HG03175 (cell line): ENCODE measurements around the gene PRKCE.
"Not testable (repeated sequence)": the region's sequence is repeated elsewhere in the genome, so short reads cannot be mapped to it uniquely, and the experiment has no call there.

Experiments
- ATAC-seq: cut with Tn5 transposase; IDR thresholded peaks from one replicate; pipeline ENCODE4 v1.9.1; 2021; ENCODE audit warnings: mild to moderate bottlenecking, moderate library complexity; ENCODE audit not compliant: unreplicated experiment

The PRKCE gene

DNA sequence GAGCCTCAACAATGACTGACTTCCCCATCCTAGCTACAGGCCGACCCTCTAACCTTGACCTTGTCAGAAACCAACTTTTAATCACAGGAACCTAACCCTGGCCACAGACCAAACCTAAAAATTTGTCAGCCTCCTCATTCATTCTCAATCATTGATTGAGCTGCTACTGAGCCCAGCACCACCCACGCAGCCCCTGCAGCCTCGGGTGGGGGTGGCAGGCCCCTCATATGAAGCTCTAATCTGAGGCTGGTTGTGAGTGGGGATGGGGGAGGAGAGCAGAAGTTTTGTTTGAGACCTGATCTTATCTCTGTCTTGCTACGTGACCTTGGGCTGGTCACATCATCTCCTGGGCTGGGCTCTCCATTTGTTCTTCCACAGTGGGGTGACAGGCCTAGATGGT lies 546.2 kb downstream of the PRKCE start:
- ATAC-seq, result no peak

DNA sequence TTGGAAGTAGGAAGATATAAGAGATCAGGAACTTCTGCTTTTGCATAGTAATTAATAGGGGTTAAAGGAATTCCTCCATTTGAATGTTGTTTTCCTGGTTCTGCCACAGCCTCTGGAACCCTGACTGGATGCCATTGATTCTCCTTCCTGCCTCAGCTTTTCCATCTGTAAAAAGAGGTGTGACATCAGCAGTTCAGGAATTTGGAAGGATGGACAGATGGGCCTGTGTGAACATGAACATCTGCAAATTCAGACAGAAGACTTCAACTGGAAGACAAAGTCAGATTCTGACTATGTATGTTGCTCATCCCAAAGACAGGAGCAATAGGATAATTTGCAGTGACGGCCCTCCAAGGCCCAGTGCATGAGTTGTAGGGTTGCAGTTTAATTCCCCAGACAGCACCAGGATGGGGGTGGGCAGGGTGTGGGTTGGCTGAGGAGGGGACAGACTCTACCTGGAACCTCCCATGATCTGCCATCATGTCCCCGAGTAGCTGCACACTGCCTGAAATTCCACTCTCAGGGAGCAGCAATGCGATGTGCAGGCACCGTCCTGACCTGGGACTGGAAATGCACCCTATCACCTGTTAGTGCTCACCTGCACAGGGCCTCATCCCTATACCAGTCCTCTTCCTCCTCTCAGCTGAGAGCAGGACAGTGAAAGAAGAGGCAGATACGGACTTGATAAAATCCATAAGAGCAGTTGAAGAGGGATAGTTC lies 546.8 kb downstream of the PRKCE start:
- ATAC-seq, result no peak

DNA sequence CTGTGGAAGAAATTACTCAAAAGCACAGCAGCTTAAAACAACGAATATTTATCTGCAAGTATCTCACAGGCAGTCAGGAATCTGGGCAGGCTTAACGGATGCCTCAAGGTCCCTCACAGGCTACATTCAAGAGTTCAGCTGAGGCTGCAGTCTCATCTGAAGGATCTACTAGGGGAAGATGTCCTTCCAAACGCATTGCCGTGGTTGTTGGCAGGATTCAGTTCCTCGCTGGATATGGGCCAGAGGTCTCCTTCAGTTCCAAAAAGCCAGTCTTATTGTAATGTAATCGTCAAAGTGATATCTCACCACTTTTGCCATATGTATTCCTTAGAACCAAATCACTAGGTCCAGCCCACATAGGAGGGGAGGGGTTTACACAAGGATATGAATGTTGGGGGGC lies 547.5 kb downstream of the PRKCE start:
- no peak for ATAC-seq

DNA sequence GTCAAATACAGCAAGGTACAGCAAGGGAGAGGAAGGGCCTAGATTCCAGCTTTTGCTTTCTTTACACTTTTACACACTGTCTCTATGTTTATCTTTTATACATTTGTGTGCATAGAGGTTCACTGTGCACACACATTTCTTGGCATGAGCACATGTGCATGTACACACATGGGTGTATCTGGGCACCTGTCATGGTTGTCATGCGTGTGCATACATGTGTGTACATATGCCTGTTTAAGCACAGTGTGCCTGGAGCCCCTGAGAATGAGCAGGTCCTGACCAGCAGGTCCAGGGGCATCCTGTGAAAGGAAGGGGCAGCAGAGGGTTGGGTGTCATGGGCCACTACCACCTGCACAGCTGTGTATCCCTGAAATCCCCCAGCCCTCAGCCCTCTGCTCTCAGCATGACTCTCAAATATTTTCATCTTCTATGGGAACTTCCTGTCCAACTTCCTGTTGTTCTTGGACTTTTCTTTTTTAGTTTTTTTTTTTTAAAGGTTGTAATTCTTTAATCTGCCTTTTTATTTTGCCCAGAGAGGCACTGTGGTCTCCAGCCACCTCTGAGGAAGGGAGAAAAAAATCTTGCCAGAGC lies 548.7 kb downstream of the PRKCE start:
- ATAC-seq, result no peak

DNA sequence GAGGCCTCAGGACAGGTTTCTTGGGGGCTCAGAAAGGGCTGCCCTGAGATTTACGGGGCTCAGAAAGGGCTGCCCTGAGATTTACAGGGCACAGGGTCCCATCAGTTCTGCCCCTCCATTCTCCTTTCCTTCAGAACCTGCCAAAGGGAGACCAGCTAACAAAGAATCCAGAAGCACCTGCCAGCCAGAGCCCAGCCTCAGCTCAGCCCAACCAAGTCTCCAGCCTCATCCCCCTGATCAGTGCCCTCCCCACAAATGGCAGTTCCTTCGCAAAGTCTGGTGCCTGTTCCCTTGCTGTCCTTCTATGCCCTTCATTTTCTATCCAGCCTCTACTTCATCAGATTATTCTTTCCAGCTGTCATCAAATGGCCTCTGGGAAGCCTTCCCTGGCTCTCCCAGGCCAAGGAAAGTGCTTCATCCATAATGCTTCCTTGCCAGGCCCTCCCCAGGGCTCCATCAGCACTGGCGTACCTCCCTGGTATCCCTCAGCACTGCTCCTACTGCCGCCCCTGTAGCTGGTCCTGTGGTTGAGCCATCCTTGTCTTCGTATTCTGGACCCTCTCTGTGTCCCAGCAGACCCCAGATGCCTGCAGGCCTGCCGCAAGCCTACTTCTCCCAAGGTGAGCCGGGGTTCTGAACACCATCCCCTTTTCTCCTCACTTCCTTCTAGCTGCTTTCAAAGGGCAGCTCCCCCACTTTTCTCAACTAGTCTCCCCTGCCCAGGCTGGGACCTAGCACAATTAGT lies 549.6 kb downstream of the PRKCE start:
- no peak for ATAC-seq

DNA sequence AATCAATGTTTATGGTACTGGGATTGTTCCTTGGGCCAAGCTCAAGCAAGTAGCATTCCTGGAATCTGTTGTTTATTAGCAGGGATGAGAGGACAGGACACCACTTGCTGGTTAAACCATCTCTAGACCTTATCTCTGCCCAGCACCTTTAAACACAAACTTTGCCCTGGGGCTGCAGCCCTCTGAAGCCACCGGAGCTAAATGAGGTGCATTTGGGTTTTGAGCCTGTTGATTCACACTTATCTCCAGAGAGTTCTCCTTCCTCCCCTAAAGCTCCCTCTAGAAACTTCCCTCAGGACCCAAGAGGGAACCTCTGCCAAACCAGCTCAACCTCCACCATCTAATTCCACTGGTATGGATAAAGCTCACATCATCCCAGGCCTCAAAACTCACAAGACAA lies 551.0 kb downstream of the PRKCE start:
- ATAC-seq, result no peak

DNA sequence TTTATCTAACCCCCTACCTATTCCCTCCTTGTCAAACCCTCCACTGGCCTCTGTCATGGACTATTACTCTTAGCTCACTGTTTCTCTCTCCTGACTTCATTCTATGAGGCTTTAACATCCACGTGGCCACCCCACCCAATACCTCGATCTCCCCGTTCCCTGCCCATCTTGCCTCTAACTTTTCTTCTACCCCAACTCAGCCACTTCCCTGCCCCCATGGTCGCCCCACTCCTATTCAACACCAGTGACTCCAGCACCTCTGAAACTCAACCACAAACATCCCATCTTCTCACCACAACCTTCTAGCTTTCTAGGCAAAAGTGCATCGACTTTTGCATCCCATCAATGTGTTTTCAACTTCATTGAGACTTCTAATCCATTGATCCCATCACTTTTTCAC lies 551.5 kb downstream of the PRKCE start:
- ATAC-seq, result no peak

DNA sequence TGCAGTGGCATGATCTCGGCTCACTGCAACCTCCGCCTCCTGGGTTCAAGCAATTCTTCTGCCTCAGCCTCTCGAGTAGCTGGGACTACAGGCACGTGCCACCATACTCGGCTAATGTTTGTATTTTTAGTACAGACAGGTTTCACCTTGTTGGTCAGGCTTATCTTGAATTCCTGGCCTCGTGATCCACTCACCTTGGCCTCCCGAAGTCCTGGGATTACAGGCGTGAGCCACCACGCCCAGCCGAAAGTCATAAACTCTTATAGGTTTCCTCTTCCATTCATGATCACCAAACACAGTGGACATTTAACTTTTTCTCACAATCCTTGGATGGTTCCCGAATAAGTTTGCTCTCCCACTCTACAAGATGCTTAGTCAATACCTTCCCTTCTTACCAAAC lies 552.2 kb downstream of the PRKCE start:
- not testable (repeated sequence) for ATAC-seq

DNA sequence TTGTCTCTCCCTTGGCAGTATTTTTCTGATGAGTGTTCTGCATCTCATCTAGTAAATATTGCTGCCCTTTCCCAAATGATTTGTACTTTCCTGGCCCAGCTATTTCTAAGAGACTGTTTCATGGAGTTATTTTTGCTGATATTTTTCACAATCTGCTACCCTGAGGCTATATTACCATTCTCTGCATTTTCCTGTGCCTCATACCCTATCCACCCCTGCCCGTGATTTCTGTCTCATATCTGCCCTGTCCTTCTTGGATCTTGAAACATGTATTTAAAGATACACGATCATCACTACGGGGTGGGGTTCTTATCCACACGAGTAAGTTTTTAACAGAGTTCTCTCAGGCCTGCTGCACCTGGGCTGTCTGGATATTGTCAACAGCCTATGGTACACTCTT lies 556.1 kb downstream of the PRKCE start:
- no peak for ATAC-seq

DNA sequence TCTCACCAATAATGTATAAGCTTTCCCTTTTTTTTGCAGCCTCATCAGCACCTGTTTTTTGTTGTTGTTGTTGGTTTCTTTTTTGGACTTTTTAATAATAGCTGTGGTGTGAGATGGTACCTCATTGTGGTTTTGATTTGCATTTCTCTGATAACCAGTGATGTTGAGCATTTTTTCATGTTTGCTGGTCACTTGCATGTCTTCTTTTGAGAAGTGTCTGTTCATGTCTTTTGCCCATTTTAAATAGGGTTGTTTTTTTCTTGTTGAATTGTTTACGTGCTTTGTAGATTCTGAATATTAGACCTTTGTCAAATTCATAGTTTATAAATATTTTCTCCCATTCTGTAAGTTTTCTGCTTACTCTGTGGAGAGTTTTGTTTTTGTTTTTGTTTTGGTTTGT lies 557.3 kb downstream of the PRKCE start:
- ATAC-seq, result no peak

DNA sequence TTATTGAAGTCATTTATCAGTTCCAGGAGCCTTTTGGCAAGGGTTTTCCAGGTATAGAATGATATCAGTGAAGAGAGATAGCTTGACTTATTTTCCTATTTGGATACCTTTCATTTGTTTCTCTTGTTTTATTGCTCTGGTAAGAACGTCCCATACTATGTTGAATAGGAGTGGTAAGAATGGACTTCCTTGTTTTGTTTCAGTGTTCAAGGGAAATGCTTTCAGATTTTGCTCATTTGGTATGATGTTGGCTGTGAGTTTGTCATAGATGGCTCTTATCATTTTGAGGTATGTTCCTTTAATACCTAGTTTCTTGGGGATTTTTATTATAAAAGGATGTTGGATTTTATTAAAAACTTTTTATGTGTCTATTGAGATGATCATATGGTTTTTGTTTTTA lies 558.6 kb downstream of the PRKCE start:
- ATAC-seq, result no peak

DNA sequence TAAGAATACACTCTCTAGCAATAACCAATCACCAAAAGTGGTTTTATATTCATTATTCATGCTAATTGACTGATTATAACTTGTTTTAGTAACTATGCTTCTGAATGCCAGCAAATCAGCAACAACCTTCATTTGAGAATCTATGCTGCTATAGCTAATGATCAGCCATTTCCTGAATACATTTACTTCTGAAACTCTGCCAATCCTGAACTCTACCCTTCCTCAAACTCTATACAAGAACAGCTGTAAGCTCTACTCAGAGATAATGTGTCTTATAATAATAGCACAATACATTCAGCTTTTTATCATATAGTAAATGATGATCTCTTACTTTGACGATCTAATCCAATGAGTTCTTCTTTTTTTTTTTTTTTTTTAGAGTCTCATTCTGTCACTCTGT lies 560.0 kb downstream of the PRKCE start:
- ATAC-seq, result no peak

DNA sequence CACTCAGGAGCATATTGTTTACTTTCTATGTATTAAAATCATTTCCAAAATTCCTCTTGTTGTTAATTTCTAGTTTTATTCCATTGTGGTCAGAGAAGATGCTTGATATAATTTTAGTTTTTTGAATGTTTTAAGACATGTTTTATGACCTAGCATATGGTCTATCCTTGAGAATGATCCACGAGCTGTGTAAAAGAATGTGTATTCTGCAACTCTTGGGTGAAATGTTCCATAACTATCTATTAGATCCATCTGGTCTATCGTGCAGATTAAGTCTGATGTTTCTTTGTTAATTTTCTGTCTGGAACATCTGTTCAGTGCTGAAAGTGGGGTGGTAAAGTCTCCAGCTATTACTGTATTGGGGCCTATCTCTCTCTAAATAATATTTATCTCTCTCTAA lies 562.4 kb downstream of the PRKCE start:
- ATAC-seq, result no peak

DNA sequence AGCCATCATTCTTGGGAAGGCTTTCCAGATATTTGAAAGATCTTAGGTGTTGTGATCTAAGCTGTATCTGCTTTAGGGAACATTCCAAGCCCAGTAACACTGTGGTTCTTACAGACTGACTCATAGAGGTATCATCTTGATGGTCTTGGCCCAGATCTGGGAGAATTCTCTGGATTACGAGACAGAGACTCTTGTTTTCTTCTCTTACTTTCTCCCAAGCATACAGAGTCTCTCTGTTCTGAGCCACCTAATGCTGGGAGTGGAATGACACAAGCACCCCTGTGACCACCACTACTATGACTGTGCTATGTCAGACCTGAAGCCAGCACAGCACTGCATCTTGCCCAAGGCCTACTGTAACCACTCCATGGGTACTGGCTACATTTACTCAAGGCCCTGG lies 564.7 kb downstream of the PRKCE start:
- no peak for ATAC-seq

DNA sequence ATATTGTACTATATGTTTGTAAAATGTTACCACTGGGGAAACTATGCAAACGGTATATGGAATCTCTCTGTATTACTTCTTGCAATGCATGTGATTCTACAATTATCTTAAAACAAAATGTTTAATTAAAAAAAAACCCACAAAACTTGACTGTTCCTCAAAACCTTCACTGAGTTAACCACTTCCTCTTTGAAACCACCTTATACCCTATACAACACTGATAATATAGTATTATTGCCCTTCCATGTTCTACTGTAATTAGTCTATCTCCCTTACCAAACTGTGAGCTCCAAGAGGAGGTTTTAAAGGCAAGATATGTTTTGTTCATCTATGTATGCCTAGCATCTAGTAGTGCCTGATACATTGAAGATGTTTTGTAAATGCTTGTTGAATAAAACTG lies 572.0 kb downstream of the PRKCE start:
- not testable (repeated sequence) for ATAC-seq

DNA sequence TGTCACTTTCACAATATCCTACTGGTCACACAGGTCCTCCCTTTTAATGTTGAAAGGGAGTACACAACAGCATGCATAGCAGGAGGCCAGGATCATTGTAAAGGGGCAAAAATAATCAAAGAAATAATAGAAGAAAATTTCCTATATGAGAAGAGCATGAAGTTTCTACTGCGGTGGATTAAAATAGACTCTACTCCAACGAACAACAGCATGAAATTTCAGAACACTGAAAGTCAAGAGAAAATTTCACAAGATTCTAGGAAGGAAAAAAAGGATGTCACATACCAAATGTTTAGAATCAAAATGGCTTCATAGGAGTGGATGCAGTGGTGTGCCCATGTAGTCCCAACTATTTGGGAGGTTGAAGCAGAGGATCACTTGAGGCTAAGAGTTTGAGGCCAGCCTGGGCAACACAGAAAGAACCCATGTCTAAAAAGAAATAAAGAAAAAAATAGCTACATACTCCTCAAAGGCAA lies 573.7 kb downstream of the PRKCE start:
- no peak for ATAC-seq

DNA sequence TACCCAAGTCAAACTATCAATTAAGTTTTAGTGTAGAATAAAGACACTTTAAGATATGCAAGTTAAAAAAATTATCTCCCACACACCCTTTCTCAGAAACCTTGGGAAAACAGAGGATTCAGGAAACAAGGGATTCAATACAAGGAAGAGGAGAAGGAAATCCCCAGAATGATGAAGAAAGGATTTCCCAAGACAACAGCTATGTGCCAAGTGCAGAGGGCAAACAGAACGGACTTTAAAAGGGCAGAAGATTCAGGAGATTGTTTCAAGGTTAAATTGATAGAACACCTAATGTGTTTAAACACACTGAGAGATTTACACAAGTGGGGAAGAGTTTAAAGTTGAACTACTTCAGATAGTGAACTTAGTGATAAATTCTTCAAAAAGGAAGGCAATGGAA lies 574.3 kb downstream of the PRKCE start:
- ATAC-seq, result no peak

DNA sequence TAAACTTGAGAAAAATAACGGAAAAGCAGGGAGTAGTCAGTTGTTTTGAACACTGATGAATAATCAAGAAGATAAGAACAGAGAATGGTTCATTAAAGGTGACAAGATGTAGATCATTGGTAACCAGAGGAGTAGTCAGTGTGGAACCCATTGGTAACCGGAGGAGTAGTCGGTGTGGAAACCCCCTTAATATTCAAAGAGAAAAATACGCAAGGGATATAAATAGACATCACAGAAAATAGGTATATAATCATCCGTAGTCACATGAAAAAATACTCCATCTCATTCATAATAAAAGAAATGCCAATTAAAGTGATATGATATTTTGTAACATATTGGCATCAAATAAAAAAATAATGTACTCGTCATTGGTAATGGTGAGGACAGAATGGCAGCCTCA lies 575.1 kb downstream of the PRKCE start:
- ATAC-seq, result no peak

DNA sequence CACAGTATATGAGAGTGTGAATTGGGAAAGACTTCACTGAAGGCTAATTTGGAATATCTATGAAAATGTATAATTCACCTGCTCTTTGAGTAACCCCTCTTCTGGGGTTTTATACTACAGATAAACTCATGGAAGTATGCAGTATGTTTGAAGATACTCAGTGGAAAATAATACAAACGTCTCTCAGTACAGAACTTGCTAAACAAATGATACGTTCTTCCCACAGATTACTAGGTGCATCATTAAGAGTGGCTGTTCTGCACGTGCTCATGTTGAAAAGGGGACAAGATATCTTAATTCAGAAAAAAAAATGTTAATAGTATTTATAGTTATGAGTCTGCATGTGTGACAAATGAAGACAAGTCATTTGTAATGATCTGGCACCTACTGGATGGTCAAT lies 575.5 kb downstream of the PRKCE start:
- ATAC-seq, result no peak

DNA sequence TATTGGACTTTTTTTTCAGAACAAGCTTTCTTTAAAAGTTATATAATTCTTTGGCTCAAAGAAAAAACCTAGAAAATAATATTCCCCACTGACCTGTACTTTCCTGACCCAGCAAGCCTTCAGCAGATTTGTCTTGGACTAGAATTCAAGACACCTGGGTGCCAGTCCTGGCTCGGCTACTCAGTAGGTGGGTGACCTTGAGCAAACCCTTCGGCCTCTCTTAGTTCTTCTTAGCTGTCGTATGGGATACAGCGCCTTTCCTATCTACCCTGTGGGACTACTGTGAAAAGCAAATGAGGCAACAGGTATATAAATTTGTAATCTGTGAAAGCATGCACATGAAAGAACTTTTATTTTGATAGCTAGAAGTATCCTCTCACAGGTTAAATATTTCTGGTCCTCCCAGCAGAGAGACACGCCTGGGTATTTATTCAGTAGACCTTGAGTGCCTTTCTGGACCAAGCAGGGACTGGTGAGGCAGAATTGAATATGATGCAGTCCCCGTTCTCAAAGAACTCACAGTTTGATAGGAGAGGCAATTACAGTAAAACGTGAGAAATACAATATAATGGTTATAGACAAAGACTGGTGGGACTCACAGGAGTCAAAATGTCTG lies 576.3 kb downstream of the PRKCE start:
- ATAC-seq, result no peak

DNA sequence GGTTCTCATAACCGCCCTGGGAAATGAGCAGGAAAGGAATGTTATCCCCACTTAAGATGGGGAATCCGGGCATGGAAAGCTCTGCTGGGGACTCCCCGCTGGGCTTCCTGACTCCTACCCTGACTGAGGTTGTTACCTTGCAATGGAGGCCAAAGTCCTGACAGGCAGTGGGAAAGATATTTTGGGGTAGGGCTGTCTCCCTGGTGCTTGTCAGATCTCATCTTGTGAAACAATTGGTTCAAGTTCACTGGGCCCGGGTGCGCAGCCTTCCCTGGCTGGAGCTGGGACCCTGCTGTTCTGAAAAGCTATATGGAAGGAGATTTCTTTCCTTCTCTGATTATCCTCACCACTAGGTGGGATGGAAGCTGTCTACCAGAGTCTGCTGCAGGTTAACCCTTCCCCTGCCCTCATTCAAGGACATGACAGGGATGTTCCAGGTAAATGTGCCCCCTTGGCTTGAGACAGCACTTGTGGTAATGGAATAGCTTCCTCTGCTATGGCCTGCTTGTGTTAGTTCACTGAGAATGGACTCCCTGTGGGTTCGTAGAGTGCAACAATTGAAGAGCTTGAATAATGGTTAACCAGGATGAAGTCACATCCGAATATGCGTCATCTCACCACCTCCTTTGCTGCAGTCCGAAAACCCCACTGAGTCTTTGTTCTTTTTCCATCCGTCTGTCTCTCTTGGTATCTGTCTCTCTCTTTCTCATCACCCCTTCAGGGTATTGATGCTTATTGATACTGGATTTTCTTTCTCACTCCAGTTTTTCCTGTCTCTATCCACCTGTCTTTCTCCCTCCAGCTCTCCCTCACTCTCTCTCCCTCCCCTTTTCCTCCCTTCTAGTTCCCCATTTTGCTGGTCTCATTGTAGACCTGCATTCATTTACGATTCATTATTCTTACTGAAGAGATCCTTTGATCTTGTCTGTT lies 577.9 kb downstream of the PRKCE start:
- peak; percentile 77 for ATAC-seq
